Transverse colon (tissue), 4 donors: Measurements from ENCODE around the gene PLCD3. TPM values are rescaled to one million over a fixed set of nuclear protein-coding genes. Genes with fewer than 3 reads are reported as not detected.

ENCODE experiments used
- DNase-seq: peaks from one replicate; pipeline ENCODE4 v3.0.0-alpha.2; 2019
- H3K27ac ChIP-seq, 4 donors: fragments of 200-600 bp; sonication (generic); 2 replicates each; pipeline ENCODE4 v1.5.1; 2016 to 2018; ENCODE audit warnings: inconsistent platforms in 4 of 4
- H3K27me3 ChIP-seq: fragments of 200-600 bp; sonication (generic); 2 replicates; pipeline ENCODE4 v1.5.1; 2017; ENCODE audit warnings: inconsistent platforms
- H3K36me3 ChIP-seq, 4 donors: fragments of 200-600 bp; sonication (generic); 2 replicates each; pipeline ENCODE4 v1.5.1; 2017 to 2019; ENCODE audit warnings: inconsistent platforms in 4 of 4
- H3K4me1 ChIP-seq, 4 donors: fragments of 200-600 bp; sonication (generic); 2 replicates each; pipeline ENCODE4 v1.5.1; 2017 to 2020; ENCODE audit warnings: inconsistent platforms in 4 of 4
- H3K4me3 ChIP-seq, 4 donors: fragments of 200-600 bp; sonication (generic); 1 replicate in 1 of 4; 2 replicates in 3 of 4; pipeline versions ENCODE4 v1.5.1 to v1.6.1; 2017 to 2019; ENCODE audit warnings: inconsistent platforms in 4 of 4
- H3K9me3 ChIP-seq, 2 donors: fragments of 200-600 bp; sonication (generic); 2 replicates each; pipeline ENCODE4 v1.5.1; 2017 to 2019; ENCODE audit warnings: inconsistent platforms in 2 of 2
- CTCF ChIP-seq, 5 experiments: fragments of 200-600 bp in 3 of 5; fragments of 450-650 bp in 2 of 5; sonication (generic) in 3 of 5; IDR thresholded peaks; 1 replicate in 2 of 5; 2 replicates in 3 of 5; pipeline ENCODE4 v1.5.1; 2016 to 2017; ENCODE audit warnings: antibody characterized with exemption in 5 of 5, inconsistent platforms in 3 of 5, mild to moderate bottlenecking in 2 of 5, moderate library complexity in 1 of 5
- EP300 ChIP-seq: sonication (generic); formaldehyde crosslinking; IDR thresholded peaks from one replicate; pipeline ENCODE4 v1.6.1; 2017; ENCODE audit warnings: antibody characterized with exemption, low read depth
- POLR2A ChIP-seq: fragments of 450-650 bp; IDR thresholded peaks from one replicate; pipeline ENCODE4 v1.6.1; 2016; ENCODE audit warnings: antibody characterized with exemption, mild to moderate bottlenecking, moderate library complexity
- POLR2AphosphoS5 ChIP-seq, 3 donors: sonication (generic); formaldehyde crosslinking; IDR thresholded peaks; one replicate each; pipeline ENCODE4 v1.6.1; 2016; ENCODE audit warnings: antibody characterized with exemption in 3 of 3
- WGBS, 2 donors: methylation state at CpG; one replicate each; pipeline ENCODE4 v1.1.5; 2018; ENCODE audit warnings: low coverage in 1 of 2; 5-methylcytosine and 5-hydroxymethylcytosine counted together
- in situ Hi-C, 4 donors: fragments of 200-750 bp; cut with MboI; loops; one replicate each; pipeline versions ENCODE4 v1.15.0 to v1.15.1; 2017; ENCODE audit warnings: low sequenced_read_pairs in 3 of 4, low pct_ligation_motif_present in 1 of 4, low pct_unique_long_range_greater_than_20kb in 1 of 4
- intact Hi-C: fragments of 100-400 bp; cut with DNase I; formaldehyde crosslinking; loops from one replicate; pipeline ENCODE4 v1.15.1; 2023; ENCODE audit warnings: low total_unique reads
- total RNA-seq, 4 donors: library from RNA; depleted of rRNA; stranded (reverse); fragments of >200 nt; gene quantifications; one replicate each; pipeline ENCODE4 v1.1.0, GENCODE V29; 2016

The PLCD3 gene
- total RNA-seq, 4 donors from 2014 or later: 157 to 369 (median 335) TPM

- TF ChIP-seq CTCF (IDR thresholded peaks at IDR 0.05) (no peak), POLR2AphosphoS5 (IDR thresholded peaks at IDR 0.05) (no peak), EP300 (no peak), POLR2A (no peak)
- H3K4me3 ChIP-seq: no peak overlapping the region
- intact Hi-C loops: loop anchor here (10.0 kb wide), 1 partner anchor 181 kb away; no protein-coding TSS in a partner anchor
- no peak for DNase-seq
- in situ Hi-C loops: loop anchor here in 2 of 4 donors (10.0 kb wide), 2 partner anchors 181 to 191 kb away; partner anchors contain the start of gene GFAP (in 1 of the 2)
- H3K27ac ChIP-seq: no peak overlapping the region
- H3K9me3 ChIP-seq: no peaks in the 10 kb centered on the region
- H3K4me1 ChIP-seq: peaks cover 0 to 9% (median 2%) of the 10 kb centered on the region in 4 donors
- WGBS, 2 donors: 83 to 86% methylated on average over 3 to 5 of the region's 5 CpGs
- no peaks in the 10 kb centered on the region for H3K27me3 ChIP-seq
- H3K36me3 ChIP-seq: peaks cover 0 to 41% (median 16%) of the 10 kb centered on the region in 4 donors
Measured at GRCh38 chr17:45106096-45106495, 26.2 kb downstream of the PLCD3 start.

- Histone ChIP-seq H3K27me3 (no peaks in the 10 kb centered on the region), H3K36me3 (peaks cover 0 to 41% (median 16%) of the 10 kb centered on the region in 4 donors), H3K4me1 (no peaks in the 10 kb centered on the region), H3K27ac (no peak overlapping the region), H3K4me3 (no peak overlapping the region), H3K9me3 (no peaks in the 10 kb centered on the region)
- intact Hi-C loops: loop anchor here (10.0 kb wide), 1 partner anchor 180 kb away; no protein-coding TSS in a partner anchor
- 79% methylated on average over 17 of the region's 17 CpGs; no CpG with 5 or more reads in 1 of the 2 donors for WGBS, 2 donors
- no peak for DNase-seq
- in situ Hi-C loops: loop anchor here in 2 of 4 donors (10.0 kb wide), 2 partner anchors 180 to 190 kb away; partner anchors contain the start of gene GFAP (in 1 of the 2)
- no peak for TF ChIP-seq EP300
- no peak for TF ChIP-seq POLR2AphosphoS5 (IDR thresholded peaks at IDR 0.05)
- no peak for TF ChIP-seq POLR2A
- no peak for TF ChIP-seq CTCF (IDR thresholded peaks at IDR 0.05)
Measured at GRCh38 chr17:45104907-45105624, 27.2 kb downstream of the PLCD3 start.

GRCh38 chr17:45104497-45104896 lies 27.8 kb downstream of the PLCD3 start:
- no peaks in the 10 kb centered on the region for H3K27me3 ChIP-seq
- 87% methylated on average over 6 of the region's 6 CpGs; no CpG with 5 or more reads in 1 of the 2 donors for WGBS, 2 donors
- H3K27ac ChIP-seq: no peak overlapping the region
- in situ Hi-C loops: loop anchor here in 2 of 4 donors (10.0 kb wide), 2 partner anchors 180 to 190 kb away; partner anchors contain the start of gene GFAP (in 1 of the 2)
- intact Hi-C loops: loop anchor here (10.0 kb wide), 1 partner anchor 180 kb away; no protein-coding TSS in a partner anchor
- DNase-seq: no peak
- peaks cover 0 to 46% (median 19%) of the 10 kb centered on the region in 4 donors for H3K36me3 ChIP-seq
- no peak overlapping the region for H3K4me3 ChIP-seq
- H3K4me1 ChIP-seq: no peaks in the 10 kb centered on the region
- TF ChIP-seq POLR2A: no peak
- no peak for TF ChIP-seq CTCF (IDR thresholded peaks at IDR 0.05)
- TF ChIP-seq EP300: no peak
- no peak for TF ChIP-seq POLR2AphosphoS5 (IDR thresholded peaks at IDR 0.05)
- no peaks in the 10 kb centered on the region for H3K9me3 ChIP-seq

GRCh38 chr17:45104029-45104428 lies 28.3 kb downstream of the PLCD3 start:
- peaks cover 0 to under 1% (median 0%) of the 10 kb centered on the region in 4 donors for H3K4me1 ChIP-seq
- DNase-seq: no peak
- in situ Hi-C loops: loop anchor here in 2 of 4 donors (10.0 kb wide), 2 partner anchors 179 to 189 kb away; partner anchors contain the start of gene GFAP (in 1 of the 2)
- H3K27ac ChIP-seq: no peak overlapping the region
- WGBS, 2 donors: 87% methylated on average over 8 of the region's 8 CpGs; no CpG with 5 or more reads in 1 of the 2 donors
- no peaks in the 10 kb centered on the region for H3K9me3 ChIP-seq
- H3K27me3 ChIP-seq: no peaks in the 10 kb centered on the region
- intact Hi-C loops: loop anchor here (10.0 kb wide), 1 partner anchor 179 kb away; no protein-coding TSS in a partner anchor
- TF ChIP-seq EP300 (no peak), POLR2A (no peak), CTCF (IDR thresholded peaks at IDR 0.05) (no peak), POLR2AphosphoS5 (IDR thresholded peaks at IDR 0.05) (no peak)
- no peak overlapping the region for H3K4me3 ChIP-seq
- peaks cover 0 to 46% (median 19%) of the 10 kb centered on the region in 4 donors for H3K36me3 ChIP-seq
